PC-9 (cell line): ENCODE measurements around the gene SPATA17.

Experiments
- CTCF ChIP-seq: fragments of 200-600 bp; sonication (generic); conservative IDR thresholded peaks from 2 replicates; pipeline ENCODE4 v1.6.1; 2017; ENCODE audit warnings: mixed run types, antibody characterized with exemption, mild to moderate bottlenecking, moderate library complexity
- EZH2 ChIP-seq: fragments of 200-600 bp; sonication (generic); IDR thresholded peaks from 2 replicates; pipeline ENCODE4 v1.8.0; 2017; ENCODE audit warnings: antibody characterized with exemption, low read depth

GRCh38 chr1:217812175-217812574 is 181.0 kb downstream of the SPATA17 start:
- TF ChIP-seq EZH2: no peak
- TF ChIP-seq CTCF: no peak
